K562 (cell line): Measurements from ENCODE around the gene CCDC9B. TPM values are rescaled to one million over a fixed set of nuclear protein-coding genes. Genes with fewer than 3 reads are reported as not detected.
A peak's percentile ranks its signal among the peaks of the same experiment; 100 is the strongest.

Experiments used
- COPS2 ChIP-seq: fragments of 450-650 bp; conservative IDR thresholded peaks from 2 replicates; pipeline ENCODE4 v1.6.1; 2016; ENCODE audit warnings: mild to moderate bottlenecking, moderate library complexity
- EHMT2 ChIP-seq: fragments of 450-650 bp; IDR thresholded peaks from 2 replicates; pipeline ENCODE4 v1.6.1; 2018; ENCODE audit warnings: antibody characterized with exemption
- GTF2A2 ChIP-seq: IDR thresholded peaks from 2 replicates; pipeline ENCODE4 v1.6.1; 2016; ENCODE audit warnings: mild to moderate bottlenecking, missing genetic modification characterization, missing compliant biosample characterization
- HDAC3 ChIP-seq: fragments of 450-650 bp; IDR thresholded peaks from 2 replicates; pipeline ENCODE4 v1.6.1; 2018; ENCODE audit warnings: borderline replicate concordance, mild to moderate bottlenecking, moderate library complexity; ENCODE audit not compliant: partially characterized antibody
- MXI1 ChIP-seq: IDR thresholded peaks from 2 replicates; pipeline ENCODE4 v1.6.1; 2011; ENCODE audit warnings: low read depth, mild to moderate bottlenecking, improper control_type of control experiment, low read length
- NFXL1 ChIP-seq: fragments of 450-650 bp; formaldehyde crosslinking; IDR thresholded peaks from 2 replicates; pipeline ENCODE4 v1.4.0; 2021; ENCODE audit warnings: mild to moderate bottlenecking
- PRDM10 ChIP-seq: fragments of 450-650 bp; IDR thresholded peaks from 2 replicates; pipeline ENCODE4 v1.6.1; 2018; ENCODE audit not compliant: partially characterized antibody
- PTRF ChIP-seq: fragments of 450-650 bp; IDR thresholded peaks from 2 replicates; pipeline ENCODE4 v1.6.1; 2016; ENCODE audit warnings: mild to moderate bottlenecking, missing genetic modification characterization, missing compliant biosample characterization
- RHOXF2B ChIP-seq: fragments of 250-450 bp; sonication (Bioruptor Pico); conservative IDR thresholded peaks from 2 replicates; pipeline ENCODE4 v1.5.1; 2021
- TRIM24 ChIP-seq, 2 experiments: fragments of 450-650 bp; IDR thresholded peaks; 2 replicates each; pipeline ENCODE4 v1.6.1; 2016
- TRIM25 ChIP-seq: fragments of 450-650 bp; IDR thresholded peaks from 2 replicates; pipeline ENCODE4 v1.7.0; 2016; ENCODE audit warnings: borderline replicate concordance
- XRCC3 ChIP-seq: fragments of 450-650 bp; IDR thresholded peaks from 2 replicates; pipeline ENCODE4 v1.6.1; 2017; ENCODE audit warnings: mild to moderate bottlenecking, moderate library complexity
- polyA plus RNA-seq, 8 experiments: library from polyadenylated mRNA; depleted of rRNA in 4 of 8; stranded (reverse) in 5 of 8; unstranded in 3 of 8; fragments of >200 nt; fragmentation: Nextera tagmentation in 2 of 8; fragmentation: Illumina TruSeq in 1 of 8; extraction: Ambion mirVana in 2 of 8; extraction: Trizol in 1 of 8; gene quantifications; 2 replicates each; pipeline versions ENCODE4 v1.2.1 to v1.2.3, GENCODE V29; 2011 to 2014; ENCODE audit warnings: inconsistent platforms in 1 of 8, missing spikeins in 1 of 8
- total RNA-seq, 7 experiments: library from RNA; depleted of rRNA in 6 of 7; stranded (reverse); fragments of >200 nt in 6 of 7; fragmentation: Illumina TruSeq in 2 of 7; extraction: Trizol in 2 of 7; gene quantifications; 2 replicates each; pipeline versions ENCODE4 v1.2.1 to v1.2.3, GENCODE V29; 2011 to 2021; ENCODE audit warnings: low replicate concordance in 1 of 7
- TF ChIP-seq, protein P1 (sequence below), 2 experiments: fragments of 450-650 bp in 1 of 2; sonication (generic) in 1 of 2; formaldehyde crosslinking in 1 of 2; IDR thresholded peaks; 2 replicates each; pipeline versions ENCODE4 v1.7.1 to v1.9.0; 2016 to 2022; ENCODE audit warnings: inconsistent platforms in 1 of 2, mild to moderate bottlenecking in 1 of 2, missing genetic modification reagents in 1 of 2

The CCDC9B gene
- total and polyA plus RNA-seq, 9 of the 15 experiments (the other 6 are each of a cell fraction or from before 2014, with no cell fraction given) = 0.01 to 0.47 (median 0.15) TPM; not detected in 1

GRCh38 chr15:40282147-40282868 lies 58.4 kb downstream of the CCDC9B start (continued):
- TF ChIP-seq, protein P1, sequence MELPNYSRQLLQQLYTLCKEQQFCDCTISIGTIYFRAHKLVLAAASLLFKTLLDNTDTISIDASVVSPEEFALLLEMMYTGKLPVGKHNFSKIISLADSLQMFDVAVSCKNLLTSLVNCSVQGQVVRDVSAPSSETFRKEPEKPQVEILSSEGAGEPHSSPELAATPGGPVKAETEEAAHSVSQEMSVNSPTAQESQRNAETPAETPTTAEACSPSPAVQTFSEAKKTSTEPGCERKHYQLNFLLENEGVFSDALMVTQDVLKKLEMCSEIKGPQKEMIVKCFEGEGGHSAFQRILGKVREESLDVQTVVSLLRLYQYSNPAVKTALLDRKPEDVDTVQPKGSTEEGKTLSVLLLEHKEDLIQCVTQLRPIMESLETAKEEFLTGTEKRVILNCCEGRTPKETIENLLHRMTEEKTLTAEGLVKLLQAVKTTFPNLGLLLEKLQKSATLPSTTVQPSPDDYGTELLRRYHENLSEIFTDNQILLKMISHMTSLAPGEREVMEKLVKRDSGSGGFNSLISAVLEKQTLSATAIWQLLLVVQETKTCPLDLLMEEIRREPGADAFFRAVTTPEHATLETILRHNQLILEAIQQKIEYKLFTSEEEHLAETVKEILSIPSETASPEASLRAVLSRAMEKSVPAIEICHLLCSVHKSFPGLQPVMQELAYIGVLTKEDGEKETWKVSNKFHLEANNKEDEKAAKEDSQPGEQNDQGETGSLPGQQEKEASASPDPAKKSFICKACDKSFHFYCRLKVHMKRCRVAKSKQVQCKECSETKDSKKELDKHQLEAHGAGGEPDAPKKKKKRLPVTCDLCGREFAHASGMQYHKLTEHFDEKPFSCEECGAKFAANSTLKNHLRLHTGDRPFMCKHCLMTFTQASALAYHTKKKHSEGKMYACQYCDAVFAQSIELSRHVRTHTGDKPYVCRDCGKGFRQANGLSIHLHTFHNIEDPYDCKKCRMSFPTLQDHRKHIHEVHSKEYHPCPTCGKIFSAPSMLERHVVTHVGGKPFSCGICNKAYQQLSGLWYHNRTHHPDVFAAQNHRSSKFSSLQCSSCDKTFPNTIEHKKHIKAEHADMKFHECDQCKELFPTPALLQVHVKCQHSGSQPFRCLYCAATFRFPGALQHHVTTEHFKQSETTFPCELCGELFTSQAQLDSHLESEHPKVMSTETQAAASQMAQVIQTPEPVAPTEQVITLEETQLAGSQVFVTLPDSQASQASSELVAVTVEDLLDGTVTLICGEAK (IDR thresholded peaks at IDR 0.05) = no peak
- TF ChIP-seq, protein P1 (CRISPR knock-in tag; IDR thresholded peaks at IDR 0.05) = no peak
- TF ChIP-seq NFXL1 (no peak), PRDM10 (no peak), HDAC3 (no peak), COPS2 (no peak), RHOXF2B (CRISPR knock-in tag) (no peak), EHMT2 (no peak), TRIM25 (no peak), PTRF (tag) (no peak), MXI1 (0 out of 2 replicates have a peak, but pooled peaks have one; percentile 11), XRCC3 (no peak), TRIM24 (IDR thresholded peaks at IDR 0.05) (no peak), GTF2A2 (no peak)
